Amniotic stem cell (primary cell): ENCODE measurements around the gene HAUS2.

Experiments used
- DNase-seq: peaks from one replicate; lab custom pipeline; 2025; lab: John Stamatoyannopoulos, UW

Gene HAUS2

GRCh38 chr15:42608752-42609488 is 60.3 kb downstream of the HAUS2 start:
- no peak for DNase-seq

- no peak for DNase-seq
Measured at GRCh38 chr15:42611532-42611931, 62.9 kb downstream of the HAUS2 start.

GRCh38 chr15:42612367-42612912 is 63.8 kb downstream of the HAUS2 start:
- no peak for DNase-seq

GRCh38 chr15:42616107-42616506 is 67.5 kb downstream of the HAUS2 start:
- no peak for DNase-seq
